Stimulated activated CD4-positive, alpha-beta T cell treated with anti-CD3 and anti-CD28 coated beads, TNF-alpha, amount 100 ng/mL, for 4 hours (primary cell): ENCODE data around the gene HSD17B4.
"Not testable (repeated sequence)": the region's sequence is repeated elsewhere in the genome, so short reads cannot be mapped to it uniquely, and the experiment has no call there.

Experiments used
- DNase-seq, 3 experiments: peaks; one replicate each; pipeline ENCODE4 v3.0.0-alpha.2; 2020; ENCODE audit warnings: low read depth in 3 of 3

The HSD17B4 gene, protein sequence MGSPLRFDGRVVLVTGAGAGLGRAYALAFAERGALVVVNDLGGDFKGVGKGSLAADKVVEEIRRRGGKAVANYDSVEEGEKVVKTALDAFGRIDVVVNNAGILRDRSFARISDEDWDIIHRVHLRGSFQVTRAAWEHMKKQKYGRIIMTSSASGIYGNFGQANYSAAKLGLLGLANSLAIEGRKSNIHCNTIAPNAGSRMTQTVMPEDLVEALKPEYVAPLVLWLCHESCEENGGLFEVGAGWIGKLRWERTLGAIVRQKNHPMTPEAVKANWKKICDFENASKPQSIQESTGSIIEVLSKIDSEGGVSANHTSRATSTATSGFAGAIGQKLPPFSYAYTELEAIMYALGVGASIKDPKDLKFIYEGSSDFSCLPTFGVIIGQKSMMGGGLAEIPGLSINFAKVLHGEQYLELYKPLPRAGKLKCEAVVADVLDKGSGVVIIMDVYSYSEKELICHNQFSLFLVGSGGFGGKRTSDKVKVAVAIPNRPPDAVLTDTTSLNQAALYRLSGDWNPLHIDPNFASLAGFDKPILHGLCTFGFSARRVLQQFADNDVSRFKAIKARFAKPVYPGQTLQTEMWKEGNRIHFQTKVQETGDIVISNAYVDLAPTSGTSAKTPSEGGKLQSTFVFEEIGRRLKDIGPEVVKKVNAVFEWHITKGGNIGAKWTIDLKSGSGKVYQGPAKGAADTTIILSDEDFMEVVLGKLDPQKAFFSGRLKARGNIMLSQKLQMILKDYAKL

DNA sequence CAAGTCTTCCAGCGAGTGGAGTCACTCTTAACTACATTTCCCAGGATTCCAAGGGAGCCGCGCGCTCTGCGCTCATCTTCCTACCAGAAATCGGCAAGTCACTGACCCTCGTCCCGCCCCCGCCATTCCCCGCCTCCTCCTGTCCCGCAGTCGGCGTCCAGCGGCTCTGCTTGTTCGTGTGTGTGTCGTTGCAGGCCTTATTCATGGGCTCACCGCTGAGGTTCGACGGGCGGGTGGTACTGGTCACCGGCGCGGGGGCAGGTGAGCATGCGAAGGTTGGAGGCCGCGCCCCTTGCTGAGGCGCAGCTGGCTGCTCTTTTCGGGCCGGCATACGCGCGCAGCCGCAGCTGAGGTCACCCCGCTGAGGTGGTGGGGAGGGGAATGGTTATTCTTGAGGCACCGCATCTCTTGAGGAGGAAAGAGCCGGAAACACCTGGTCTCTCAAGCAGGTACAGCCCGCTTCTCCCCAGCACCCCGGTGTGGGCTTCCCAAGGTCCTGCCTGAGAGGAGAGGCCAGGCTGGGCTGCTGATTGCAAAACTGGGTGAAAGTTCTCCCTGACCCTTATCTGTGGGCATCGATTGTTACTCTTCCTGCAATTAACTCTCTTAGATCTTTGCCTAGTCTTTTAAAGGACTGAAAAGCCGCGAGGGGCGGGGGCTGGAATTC is at the start of gene HSD17B4:
Gene HSD17B4 (plus strand): TSS at position 125 of the 667 bp plus-strand sequence. CDS start 79 bp downstream, at position 204.
- peak; percentile 50 to 67 (median 55) for DNase-seq

- no peak for DNase-seq
These were observed 49.7 kb upstream of the HSD17B4 start for GRCh38 chr5:119402555-119402954.

DNA sequence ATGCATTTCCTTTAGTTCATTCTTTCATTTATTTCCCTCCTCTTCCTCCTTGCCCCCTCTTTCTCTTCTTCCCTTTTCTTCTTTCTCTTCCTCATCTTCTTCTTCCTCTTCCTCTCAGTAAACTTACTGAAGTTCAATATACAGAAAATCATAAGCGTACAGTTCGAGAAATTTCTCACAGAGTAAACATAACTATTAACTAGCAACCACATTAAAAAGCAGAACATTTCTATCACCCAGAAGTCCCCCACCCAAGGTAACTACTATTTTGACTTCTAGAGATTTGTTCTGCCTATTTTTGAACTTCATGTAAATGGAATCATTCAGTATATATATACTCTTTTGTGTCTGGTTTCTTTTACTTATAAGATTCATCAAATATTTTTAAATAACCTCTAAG is 48.3 kb upstream of the HSD17B4 start:
- DNase-seq, result no peak

GRCh38 chr5:119405419-119405818 is 46.9 kb upstream of the HSD17B4 start:
- no peak for DNase-seq

GRCh38 chr5:119406551-119407110 is 45.7 kb upstream of the HSD17B4 start:
- no peak for DNase-seq

- DNase-seq, result no peak
These were observed 43.0 kb upstream of the HSD17B4 start for GRCh38 chr5:119409235-119409815.

DNA sequence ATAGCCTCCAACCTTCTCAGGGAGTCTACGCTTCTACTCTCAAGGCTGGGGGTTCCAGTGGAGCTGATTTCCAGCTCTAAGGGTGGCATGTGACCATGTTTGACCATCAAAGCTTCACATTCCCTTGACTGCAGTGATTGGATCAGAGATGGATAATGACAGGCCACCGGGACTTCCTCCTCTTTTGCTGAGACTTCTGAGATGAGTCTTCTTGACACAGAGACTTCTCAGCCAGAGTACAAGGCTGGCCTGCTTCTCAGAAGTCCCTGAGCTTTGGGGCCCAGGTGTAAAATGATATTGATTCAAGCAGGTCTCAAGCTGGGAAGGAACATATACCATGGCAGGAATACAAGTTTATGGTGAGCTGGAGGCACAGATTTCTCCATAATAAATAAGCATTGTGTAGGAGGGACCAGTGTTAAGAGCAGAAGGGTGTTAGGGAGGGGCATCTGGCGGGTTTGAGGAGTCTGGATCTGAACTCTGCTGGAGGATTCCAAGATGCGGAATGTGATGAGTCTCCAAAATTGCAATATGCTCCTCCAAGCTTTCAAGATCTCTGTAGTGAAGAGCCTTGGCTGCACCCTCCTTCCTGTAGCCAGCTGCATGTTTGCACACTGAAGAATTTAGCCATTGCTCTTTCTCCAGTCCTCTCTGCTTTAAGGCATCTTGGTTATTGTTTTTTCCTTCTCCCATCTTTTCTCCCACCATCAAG is 41.7 kb upstream of the HSD17B4 start:
- DNase-seq, result no peak

DNA sequence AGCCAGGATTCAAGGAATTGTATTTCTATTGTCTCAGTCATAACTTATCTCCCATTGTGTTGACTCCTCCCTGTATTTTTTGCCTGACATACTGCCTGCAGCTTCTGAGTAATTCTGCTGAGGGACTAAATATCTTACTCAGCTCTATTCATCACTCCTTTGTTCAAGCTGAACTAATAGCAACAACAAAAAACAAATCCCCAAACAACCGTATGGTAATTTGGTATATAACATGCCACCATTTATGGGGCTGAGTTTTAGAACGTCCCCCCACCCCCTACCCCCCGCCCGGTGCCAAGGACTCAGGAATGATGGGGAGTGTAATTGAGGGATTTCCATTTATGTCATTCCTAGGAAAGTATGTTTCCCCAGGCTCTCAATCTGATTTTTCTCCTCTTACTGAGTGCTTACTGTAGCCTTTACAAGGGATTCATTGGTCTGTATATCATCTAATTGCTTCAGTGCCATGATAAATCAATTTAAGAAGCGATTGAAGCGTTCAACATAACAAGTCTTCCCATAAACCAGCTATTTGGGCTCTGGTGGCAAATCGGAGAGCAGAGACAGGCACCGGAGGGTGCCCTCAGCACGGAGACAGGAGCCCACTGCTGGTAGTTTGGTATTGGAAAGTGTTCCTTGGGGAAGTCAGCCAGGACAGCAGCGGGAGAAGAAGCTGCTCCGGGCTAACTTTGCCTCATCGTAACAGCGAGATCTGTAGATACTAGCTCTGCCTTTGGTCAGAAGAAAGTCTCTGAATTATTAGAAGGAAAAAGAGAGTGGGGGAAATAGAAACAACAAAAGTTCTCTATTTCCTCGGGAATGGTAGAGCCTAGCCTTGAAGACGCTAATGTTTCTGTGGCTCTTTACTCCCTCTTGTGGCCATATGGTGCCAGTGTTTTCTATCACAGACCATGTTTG is 40.7 kb upstream of the HSD17B4 start:
- DNase-seq, result peak in 1 of 3 experiments; percentile 37

DNA sequence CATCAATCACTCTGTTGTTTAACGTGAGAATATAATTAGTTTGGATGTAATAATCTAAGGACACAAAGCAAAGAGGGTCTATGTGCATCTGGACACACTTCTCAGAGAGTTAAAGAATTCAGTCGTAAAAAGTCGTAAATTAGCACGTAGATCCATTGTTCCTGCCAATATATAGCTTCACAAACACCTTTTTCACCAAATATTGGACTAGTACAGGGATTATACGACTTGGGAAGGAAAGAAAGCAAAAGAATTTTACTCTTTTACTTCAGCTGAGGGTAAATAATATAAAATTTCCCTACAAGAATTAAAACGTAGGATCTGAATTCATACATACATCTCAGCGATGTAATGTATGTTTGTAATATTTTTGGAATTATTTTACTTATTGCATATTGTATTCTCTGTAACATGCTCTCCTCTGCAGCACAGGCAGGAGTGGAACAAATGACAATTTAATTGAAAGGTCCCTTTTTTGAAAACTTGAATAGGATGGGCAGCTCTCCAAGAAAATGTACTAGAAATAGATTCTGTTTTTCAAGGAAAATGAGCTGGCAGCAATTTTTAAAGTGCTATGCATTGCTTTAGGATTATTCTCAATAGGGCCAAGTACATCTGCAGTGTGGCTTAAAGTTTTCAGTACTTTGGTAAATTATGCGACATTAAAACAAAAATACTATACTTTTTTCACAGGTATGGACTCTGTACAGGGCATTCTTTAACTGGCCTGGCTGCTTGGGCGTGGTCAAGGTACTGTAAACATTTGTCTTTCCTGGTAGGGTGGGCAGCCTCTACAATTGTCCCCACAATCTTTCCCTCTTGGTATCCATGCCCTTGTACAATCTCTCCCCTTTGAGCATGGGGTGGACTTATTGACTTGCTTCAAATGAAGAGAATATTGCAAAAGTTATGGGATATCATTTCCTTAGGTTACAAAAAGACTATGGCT is 39.7 kb upstream of the HSD17B4 start:
- no peak for DNase-seq

- not testable (repeated sequence) for DNase-seq
These were observed 38.1 kb upstream of the HSD17B4 start for GRCh38 chr5:119414124-119414734.

DNA sequence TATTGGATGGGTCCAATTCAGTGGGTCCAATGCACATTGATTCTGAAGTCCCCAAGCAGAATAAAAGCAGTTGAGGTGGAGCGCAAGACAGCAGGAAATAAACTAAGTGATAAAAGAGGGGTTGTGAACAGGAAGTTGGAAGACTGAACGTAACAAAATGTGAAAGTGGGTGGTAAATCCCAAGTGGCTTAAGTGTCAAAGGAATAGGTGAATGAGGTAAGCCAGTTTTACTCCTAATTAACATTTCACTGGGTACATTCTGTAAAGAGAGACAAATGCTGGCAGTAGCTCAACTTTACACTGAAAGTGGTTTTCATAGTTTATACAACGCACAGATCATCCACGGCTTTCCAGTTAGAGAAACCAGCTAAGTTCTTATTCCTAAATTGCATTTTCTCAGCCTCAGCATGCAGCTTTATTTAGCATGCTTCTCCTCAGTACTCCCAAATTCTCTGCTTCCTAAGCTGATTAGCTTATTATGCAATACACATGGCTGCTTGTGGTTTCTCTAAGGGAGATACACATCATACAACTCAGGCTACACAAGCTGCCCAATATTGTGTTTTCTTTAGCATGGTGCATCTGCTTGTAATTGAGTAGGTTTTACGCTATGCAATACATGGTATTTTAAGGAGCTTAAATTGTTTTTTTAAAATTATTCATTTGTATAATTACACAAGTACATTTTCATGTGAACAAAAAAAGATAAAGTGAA is 34.2 kb upstream of the HSD17B4 start:
- DNase-seq, result no peak

DNA sequence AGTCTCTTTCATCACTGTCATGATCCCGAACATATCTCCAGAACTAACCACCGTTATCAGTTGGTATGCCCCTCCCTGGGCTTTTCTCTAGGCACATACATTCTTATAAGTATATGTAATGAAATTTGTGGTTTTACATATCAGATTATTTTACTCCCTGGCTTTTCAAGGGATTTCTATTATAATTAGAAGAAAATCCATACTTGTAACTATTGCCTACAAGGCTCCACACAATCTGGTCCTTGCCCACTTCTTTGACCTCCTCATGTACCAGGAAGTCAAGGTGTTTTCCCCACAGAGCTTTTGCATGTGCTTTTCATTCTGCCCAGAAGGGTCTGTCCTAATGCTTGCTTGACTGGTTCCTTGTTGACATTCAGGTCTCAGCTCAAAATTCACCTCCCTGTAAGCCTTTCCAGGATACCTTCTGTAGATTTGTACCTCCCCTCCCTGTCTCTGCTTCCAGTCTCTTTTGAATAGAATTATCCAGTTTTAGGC is 33.6 kb upstream of the HSD17B4 start:
- DNase-seq, result no peak

GRCh38 chr5:119420169-119420568 is 32.1 kb upstream of the HSD17B4 start:
- no peak for DNase-seq

- no peak for DNase-seq
These were observed 26.2 kb upstream of the HSD17B4 start for GRCh38 chr5:119426057-119426456.

DNA sequence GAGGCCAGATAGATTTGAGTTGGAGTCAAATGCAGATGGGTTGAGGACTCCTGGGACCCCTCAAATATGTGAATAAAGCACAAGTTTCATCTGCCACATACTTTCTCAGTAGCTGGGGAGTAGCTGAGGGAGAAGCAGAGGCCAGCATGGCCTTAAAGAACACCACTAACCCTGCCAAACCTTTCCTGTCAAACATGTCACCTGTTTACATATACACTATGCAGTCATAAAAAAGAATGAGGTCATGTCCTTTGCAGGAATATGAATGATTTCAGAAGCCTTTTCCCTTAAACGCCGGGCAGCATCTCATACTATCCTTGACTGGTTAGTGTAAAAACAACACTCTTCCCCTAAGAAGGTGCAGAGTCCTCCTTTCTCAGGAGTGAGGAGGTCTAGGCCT is 25.2 kb upstream of the HSD17B4 start:
- no peak for DNase-seq

DNA sequence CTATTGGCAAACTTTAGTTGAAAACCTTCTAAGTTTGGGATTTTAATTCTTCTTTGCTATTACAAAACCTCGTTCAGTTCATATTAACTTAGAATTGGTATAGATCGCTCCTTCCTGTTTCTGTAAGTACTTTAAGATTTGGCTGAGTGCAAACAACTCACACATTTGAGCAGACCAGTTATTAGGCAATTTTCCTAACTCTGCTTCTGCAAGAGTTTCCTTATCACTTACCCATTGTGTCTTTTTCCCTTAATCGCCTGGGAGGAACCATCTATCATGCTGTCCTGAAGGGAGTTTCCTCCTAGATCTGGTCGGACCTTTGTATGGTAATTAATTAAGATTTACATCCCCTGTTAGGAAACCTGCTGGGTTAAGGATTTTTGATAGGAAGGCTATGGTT is 24.7 kb upstream of the HSD17B4 start:
- DNase-seq, result not testable (repeated sequence)

- DNase-seq, result not testable (repeated sequence)
These were observed 24.1 kb upstream of the HSD17B4 start for GRCh38 chr5:119428166-119428565.

DNA sequence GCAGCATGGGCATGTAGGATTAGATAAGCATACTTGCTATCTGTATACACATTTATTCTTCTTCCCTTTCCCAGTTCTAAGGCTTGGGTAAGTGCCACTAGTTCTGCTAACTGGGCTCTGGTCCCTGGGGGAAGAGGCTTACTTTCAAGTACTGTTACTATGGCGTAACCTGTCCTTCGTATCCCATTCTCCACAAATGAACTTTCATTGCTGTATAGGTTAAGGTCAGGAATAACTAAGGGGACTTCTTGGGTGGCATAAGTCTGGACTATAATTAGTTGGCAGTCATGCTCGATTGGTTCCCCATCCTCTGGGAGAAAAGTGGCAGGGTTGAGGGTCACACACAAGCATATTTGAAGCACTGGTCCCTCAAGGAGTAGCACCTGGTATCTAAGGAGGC is 23.7 kb upstream of the HSD17B4 start:
- not testable (repeated sequence) for DNase-seq
